ENCODE data around the gene SRPRB. TPM values are rescaled to one million over a fixed set of nuclear protein-coding genes. Genes with fewer than 3 reads are reported as not detected.

SRPRB gene
- total and polyA plus RNA-seq, 9 of the 15 experiments (the other 6 are each of a cell fraction or from before 2014, with no cell fraction given) = 29.5 to 66.0 (median 41.4) TPM

- TF ChIP-seq MGA (IDR thresholded peaks at IDR 0.05) = no peak
- 0 out of 2 replicates have a peak, but pooled peaks have one; percentile 18 for TF ChIP-seq SMC3 (conservative IDR thresholded peaks at IDR 0.05; ENCODE audit: insufficient read depth, low read depth, low read length)
- no peak for TF ChIP-seq KAT7 (CRISPR knock-in tag; IDR thresholded peaks at IDR 0.05; ENCODE audit: borderline replicate concordance)
- TF ChIP-seq ZNF449 (CRISPR knock-in tag; IDR thresholded peaks at IDR 0.05) = no peak
- TF ChIP-seq ZC3H11A (IDR thresholded peaks at IDR 0.05; ENCODE audit: low read depth, low read length) = no peak
- TF ChIP-seq ZNF134 (CRISPR knock-in tag; conservative IDR thresholded peaks at IDR 0.05) = no peak
Measured at GRCh38 chr3:133833880-133834620, 28.4 kb downstream of the SRPRB start (continued).
